GM18867 (cell line): ENCODE data around the gene LIMS2.
A peak's percentile ranks its signal among the peaks of the same experiment; 100 is the strongest.

Experiments used
- ATAC-seq: cut with Tn5 transposase; IDR thresholded peaks from one replicate; pipeline ENCODE4 v1.9.1; 2021; ENCODE audit warnings: mild to moderate bottlenecking, moderate library complexity; ENCODE audit not compliant: unreplicated experiment

The LIMS2 gene

GRCh38 chr2:127658641-127659407, 16.5 kb downstream of the LIMS2 start:
- ATAC-seq, result no peak

- ATAC-seq, result no peak
Measured at GRCh38 chr2:127658146-127658545, 17.2 kb downstream of the LIMS2 start.

- no peak for ATAC-seq
Measured at GRCh38 chr2:127657232-127657595, 18.1 kb downstream of the LIMS2 start.

GRCh38 chr2:127656569-127657231, 18.6 kb downstream of the LIMS2 start:
- no peak for ATAC-seq

GRCh38 chr2:127655209-127656073, 19.9 kb downstream of the LIMS2 start:
- no peak for ATAC-seq

- ATAC-seq, result no peak
Measured at GRCh38 chr2:127654838-127655175, 20.5 kb downstream of the LIMS2 start.

- no peak for ATAC-seq
Measured at GRCh38 chr2:127654084-127654837, 21.1 kb downstream of the LIMS2 start.

- no peak for ATAC-seq
Measured at GRCh38 chr2:127653421-127654083, 21.8 kb downstream of the LIMS2 start.

- ATAC-seq, result no peak
Measured at GRCh38 chr2:127652786-127653357, 22.5 kb downstream of the LIMS2 start.

GRCh38 chr2:127651971-127652550, 23.3 kb downstream of the LIMS2 start:
- no peak for ATAC-seq

- no peak for ATAC-seq
Measured at GRCh38 chr2:127651381-127651809, 23.9 kb downstream of the LIMS2 start.

GRCh38 chr2:127650785-127651380, 24.4 kb downstream of the LIMS2 start:
- ATAC-seq, result no peak

GRCh38 chr2:127650041-127650784, 25.1 kb downstream of the LIMS2 start:
- ATAC-seq, result peak; percentile 11

GRCh38 chr2:127649684-127650040, 25.7 kb downstream of the LIMS2 start:
- peak; percentile 70 for ATAC-seq

- no peak for ATAC-seq
Measured at GRCh38 chr2:127649100-127649611, 26.2 kb downstream of the LIMS2 start.

GRCh38 chr2:127648321-127648720, 27.0 kb downstream of the LIMS2 start:
- no peak for ATAC-seq

- ATAC-seq, result no peak
Measured at GRCh38 chr2:127647242-127648190, 27.8 kb downstream of the LIMS2 start.
